GM12878 (cell line): ENCODE data around the gene SDK2. TPM values are rescaled to one million over a fixed set of nuclear protein-coding genes. Genes with fewer than 3 reads are reported as not detected.

Experiments used
- ATAC-seq: fragments of 200-7000 bp; cut with Tn5 transposase; 3 replicates; pipeline ENCODE4 v1.9.1; 2020; ENCODE audit warnings: mild to moderate bottlenecking, moderate library complexity
- BruUV-seq: library from RNA; stranded (reverse); fragments of 400-500 nt; replicated peaks from 2 replicates; lab custom pipeline; 2021; lab: Mats Ljungman, UMichigan
- CTCF ChIA-PET: fragments of 300-600 bp; sonication (Branson Sonifier 250); formaldehyde crosslinking; extraction: SDS; loops from one replicate; lab custom pipeline; 2021; ENCODE audit warnings: inconsistent platforms; lab: Yijun Ruan, JAX
- POLR2A ChIA-PET: fragments of 350-600 bp; formaldehyde crosslinking; extraction: SDS; loops from one replicate; lab custom pipeline; 2021; ENCODE audit warnings: inconsistent platforms; lab: Charles Lee
- RAD21 ChIA-PET: fragments of 300-600 bp; sonication (Branson Sonifier 250); formaldehyde crosslinking; loops from one replicate; lab custom pipeline; 2023; ENCODE audit warnings: antibody characterized with exemption; ENCODE audit not compliant: unreplicated experiment; lab: Charles Lee
- SMC1A ChIA-PET: fragments of 300-600 bp; sonication (Branson Sonifier 250); formaldehyde crosslinking; loops from one replicate; lab custom pipeline; 2023; ENCODE audit not compliant: unreplicated experiment, uncharacterized antibody; lab: Charles Lee
- DNase-seq: peaks from one replicate; pipeline ENCODE4 v3.0.0-alpha.2; 2011; ENCODE audit warnings: low read depth, low spot score
- FAIRE-seq: peaks from 3 replicates; lab custom pipeline; 2011; peaks lifted over from hg19 to GRCh38; lab: Jason Lieb, UNC
- H2AFZ ChIP-seq: 2 replicates; pipeline ENCODE4 v1.6.0; 2011; ENCODE audit warnings: low read depth, low read length, control low read depth; ENCODE audit not compliant: control insufficient read depth
- H3K27ac ChIP-seq: 2 replicates; pipeline ENCODE4 v1.5.1; 2011; ENCODE audit warnings: control low read depth; ENCODE audit not compliant: control insufficient read depth, insufficient read depth
- H3K27me3 ChIP-seq, 2 experiments: replicated peaks in 1 of 2; 2 replicates each; pipeline versions ENCODE4 v1.6.0 to v1.6.1; 2011; ENCODE audit warnings: low read length in 1 of 2; ENCODE audit not compliant: control insufficient read depth in 2 of 2, insufficient read depth in 2 of 2
- H3K36me3 ChIP-seq, 2 experiments: 2 replicates each; pipeline ENCODE4 v1.5.1; 2011; ENCODE audit warnings: low read length in 1 of 2; ENCODE audit not compliant: control insufficient read depth in 2 of 2, insufficient read depth in 2 of 2
- H3K4me1 ChIP-seq: 2 replicates; pipeline ENCODE4 v1.6.1; 2011; ENCODE audit warnings: mild to moderate bottlenecking, low read length, moderate library complexity, mixed read lengths; ENCODE audit not compliant: control insufficient read depth, insufficient read depth
- H3K4me2 ChIP-seq: 2 replicates; pipeline ENCODE4 v1.6.0; 2011; ENCODE audit warnings: control low read depth; ENCODE audit not compliant: control insufficient read depth, insufficient read depth
- H3K4me3 ChIP-seq: fragments of 200-600 bp; sonication (generic); 2 replicates; pipeline ENCODE4 v1.5.1; 2016
- H3K79me2 ChIP-seq: 2 replicates; pipeline ENCODE4 v1.6.0; 2011; ENCODE audit warnings: low read length; ENCODE audit not compliant: control insufficient read depth, insufficient read depth
- H3K9ac ChIP-seq: 2 replicates; pipeline ENCODE4 v1.8.0; 2011; ENCODE audit warnings: low read length, control low read depth, mixed read lengths; ENCODE audit not compliant: control insufficient read depth, insufficient read depth
- H3K9me3 ChIP-seq: replicated peaks from 3 replicates; pipeline ENCODE4 v1.5.1; 2011; ENCODE audit warnings: mild to moderate bottlenecking, low read length; ENCODE audit not compliant: control insufficient read depth, insufficient read depth
- H4K20me1 ChIP-seq: 2 replicates; pipeline ENCODE4 v1.6.0; 2011; ENCODE audit not compliant: control insufficient read depth, insufficient read depth
- DPF2 ChIP-seq: fragments of 450-650 bp; IDR thresholded peaks from 2 replicates; pipeline ENCODE4 v1.6.1; 2017; ENCODE audit warnings: mild to moderate bottlenecking
- EED ChIP-seq: sonication (generic); IDR thresholded peaks from 2 replicates; pipeline ENCODE4 v1.6.1; 2016; ENCODE audit warnings: antibody characterized with exemption, low read depth
- ETV6 ChIP-seq, 2 experiments: fragments of 450-650 bp in 1 of 2; IDR thresholded peaks in 1 of 2; conservative IDR thresholded peaks in 1 of 2; 2 replicates each; pipeline ENCODE4 v1.6.1; 2014; ENCODE audit warnings: antibody characterized with exemption in 1 of 2, borderline replicate concordance in 1 of 2, low read depth in 1 of 2, mild to moderate bottlenecking in 1 of 2, moderate library complexity in 1 of 2
- FOXM1 ChIP-seq: IDR thresholded peaks from 2 replicates; pipeline ENCODE4 v1.6.1; 2012; ENCODE audit warnings: low read depth, mild to moderate bottlenecking, inconsistent platforms, low read length, moderate library complexity
- HDAC2 ChIP-seq: fragments of 200-600 bp; sonication (generic); IDR thresholded peaks from 2 replicates; pipeline ENCODE4 v1.6.1; 2017
- PAX8 ChIP-seq: fragments of 450-650 bp; IDR thresholded peaks from 2 replicates; pipeline ENCODE4 v1.6.1; 2017; ENCODE audit warnings: mild to moderate bottlenecking, moderate library complexity
- PBX3 ChIP-seq: IDR thresholded peaks from 2 replicates; pipeline ENCODE4 v1.6.1; 2011; ENCODE audit warnings: mild to moderate bottlenecking, low read depth, low read length, moderate library complexity; ENCODE audit not compliant: insufficient replicate concordance
- POU2F2 ChIP-seq: IDR thresholded peaks from 3 replicates; pipeline ENCODE4 v1.6.1; 2011; ENCODE audit warnings: low read depth, mild to moderate bottlenecking, low read length, borderline replicate concordance
- SIN3A ChIP-seq: IDR thresholded peaks from 2 replicates; pipeline ENCODE4 v1.6.1; 2012; ENCODE audit warnings: low read depth, low read length, improper control_type of control experiment
- SMC3 ChIP-seq: IDR thresholded peaks from 2 replicates; pipeline ENCODE4 v1.6.1; 2011; ENCODE audit warnings: low read length, improper control_type of control experiment, borderline replicate concordance
- SP1 ChIP-seq: IDR thresholded peaks from one replicate; pipeline ENCODE4 v1.6.1; 2011; ENCODE audit warnings: low read depth, low read length
- SPI1 ChIP-seq: IDR thresholded peaks from 2 replicates; pipeline ENCODE4 v1.6.1; 2011; ENCODE audit warnings: low read depth, mild to moderate bottlenecking, low read length, moderate library complexity, borderline replicate concordance; ENCODE audit not compliant: insufficient read depth
- SRF ChIP-seq, 2 experiments: IDR thresholded peaks; 2 replicates each; pipeline ENCODE4 v1.6.1; 2011; ENCODE audit warnings: low read depth in 2 of 2, low read length in 2 of 2, mild to moderate bottlenecking in 1 of 2, moderate library complexity in 1 of 2
- TAF1 ChIP-seq: IDR thresholded peaks from 2 replicates; pipeline ENCODE4 v1.6.1; 2011; ENCODE audit warnings: mild to moderate bottlenecking, low read depth, low read length, borderline replicate concordance
- TARDBP ChIP-seq: IDR thresholded peaks from 2 replicates; pipeline ENCODE4 v1.6.1; 2016; ENCODE audit warnings: borderline replicate concordance
- YBX1 ChIP-seq: fragments of 450-650 bp; IDR thresholded peaks from 2 replicates; pipeline ENCODE4 v1.6.1; 2016; ENCODE audit warnings: antibody characterized with exemption
- WGBS: methylation state at CpG from one replicate; pipeline ENCODE4 v1.1.6; 2016; ENCODE audit warnings: low lambda C conversion rate; ENCODE audit not compliant: insufficient replicate concordance, insufficient coverage; ENCODE audit errors: missing lambda C conversion rate; 5-methylcytosine and 5-hydroxymethylcytosine counted together
- in situ Hi-C: fragments of 300-500 bp; cut with MboI; formaldehyde crosslinking; loops from 9 replicates; pipeline ENCODE4 v1.14.3; 2018; ENCODE audit warnings: mixed read lengths
- intact Hi-C: fragments of 100-400 bp; cut with micrococcal nuclease; formaldehyde crosslinking; loops from one replicate; pipeline ENCODE4 v1.14.2; 2022; ENCODE audit not compliant: unreplicated experiment
- polyA plus RNA-seq, 11 experiments: library from polyadenylated mRNA; depleted of rRNA in 4 of 11; unstranded in 6 of 11; stranded (reverse) in 5 of 11; fragments of >200 nt; fragmentation: Nextera tagmentation in 4 of 11; fragmentation: Illumina TruSeq in 1 of 11; extraction: Ambion mirVana in 4 of 11; extraction: Trizol in 1 of 11; gene quantifications; 1 replicate in 1 of 11; 2 replicates in 10 of 11; pipeline versions ENCODE4 v1.2.1 to v1.2.3, GENCODE V29; 2011 to 2016; ENCODE audit warnings: inconsistent platforms in 2 of 11, missing spikeins in 2 of 11, low read depth in 1 of 11
- total RNA-seq, 4 experiments: library from RNA; depleted of rRNA in 3 of 4; stranded (reverse); fragments of >200 nt in 3 of 4; fragmentation: Illumina TruSeq in 1 of 4; extraction: Trizol in 1 of 4; gene quantifications; 2 replicates each; pipeline versions ENCODE4 v1.2.1 to v1.2.3, GENCODE V29; 2013 to 2021
- TF ChIP-seq, protein P1 (sequence below): fragments of 450-650 bp; IDR thresholded peaks from 2 replicates; pipeline ENCODE4 v1.6.1; 2016; ENCODE audit warnings: mild to moderate bottlenecking

Gene SDK2
- total and polyA plus RNA-seq, 10 of the 15 experiments (the other 5 are each of a cell fraction or from before 2014, with no cell fraction given): 0.03 to 0.08 (median 0.03) TPM; not detected in 7

DNA sequence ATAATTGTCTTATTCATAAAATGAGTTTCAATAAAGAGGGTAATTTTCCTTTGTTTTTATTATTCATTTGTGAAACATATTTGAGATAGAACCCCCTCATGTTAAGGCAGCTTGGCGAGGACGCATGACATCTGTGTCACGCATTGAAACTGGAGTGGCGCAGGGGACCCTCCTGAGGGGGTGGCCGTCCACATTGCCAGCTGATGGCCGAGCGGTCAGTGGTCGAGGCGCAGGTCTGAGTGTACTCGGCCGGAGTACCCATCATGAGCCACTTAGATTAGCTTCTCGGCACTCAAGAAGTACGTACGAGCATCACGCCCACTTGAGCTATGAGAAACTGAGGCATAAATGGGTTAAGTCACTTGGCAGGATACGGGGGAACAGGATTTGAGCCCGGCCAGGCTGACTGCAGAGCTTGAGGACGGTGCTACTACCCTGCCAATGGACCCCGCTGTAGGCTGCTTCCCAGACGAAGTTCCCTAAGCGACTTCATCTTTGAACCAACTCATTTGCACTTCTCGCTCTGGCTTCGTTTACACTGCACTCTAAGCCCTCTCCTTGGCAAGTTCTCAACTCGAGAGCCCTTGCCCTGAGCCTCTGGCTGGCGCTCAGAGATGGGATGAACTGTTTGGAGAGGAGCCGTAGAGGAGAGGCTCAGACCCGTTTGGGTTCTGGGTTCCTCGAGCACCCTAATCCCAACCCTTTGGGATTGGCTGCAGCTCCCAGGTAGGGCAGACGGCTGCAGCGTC, 91.8 kb downstream of the SDK2 start:
- H3K9me3 ChIP-seq: no peaks in the 10 kb centered on the region
- intact Hi-C loops (no loop called here), in situ Hi-C loops (no loop called here)
- H3K36me3 ChIP-seq: no peaks in the 10 kb centered on the region
- H3K9ac ChIP-seq: no peak overlapping the region
- no peak overlapping the region for H2AFZ ChIP-seq
- BruUV-seq: no TSS peak
- ChIA-PET RAD21 (no interaction called here), SMC1A (no interaction called here), POLR2A (no interaction called here), CTCF (no interaction called here)
- ATAC-seq (no peak), DNase-seq (no peak)
- no peak overlapping the region for H3K27ac ChIP-seq
- no peak overlapping the region for H3K4me2 ChIP-seq
- no peaks in the 10 kb centered on the region for H3K79me2 ChIP-seq
- H4K20me1 ChIP-seq: no peaks in the 10 kb centered on the region
- WGBS: 45% methylated on average over 30 of the region's 30 CpGs
- no peaks in the 10 kb centered on the region for H3K4me1 ChIP-seq
- no peak overlapping the region for H3K4me3 ChIP-seq
- TF ChIP-seq EED (no peak), TAF1 (no peak), SIN3A (no peak), YBX1 (no peak), SPI1 (no peak), TARDBP (no peak), SMC3 (no peak), HDAC2 (no peak)
- TF ChIP-seq, all 136 proteins: peak for 0
- H3K27me3 ChIP-seq: peaks cover 0 to 3% of the 10 kb centered on the region in 2 experiments; a peak in 3 of 4 replicates
- FAIRE-seq: no peak

- Histone ChIP-seq H3K4me3 (no peak overlapping the region), H4K20me1 (no peaks in the 10 kb centered on the region), H3K27me3 (peaks cover 0 to 3% of the 10 kb centered on the region in 2 experiments; a peak in 3 of 4 replicates), H3K9me3 (no peaks in the 10 kb centered on the region), H3K4me2 (no peak overlapping the region), H3K27ac (no peak overlapping the region), H3K4me1 (no peaks in the 10 kb centered on the region), H3K9ac (no peak overlapping the region), H2AFZ (no peak overlapping the region), H3K79me2 (no peaks in the 10 kb centered on the region), H3K36me3 (no peaks in the 10 kb centered on the region)
- CTCF ChIA-PET: interaction anchor here (1.0 kb wide), 1 partner anchor 11 kb away, joined by 3 read pairs; no protein-coding TSS in a partner anchor
- POLR2A ChIA-PET: no interaction called here
- WGBS: 17% methylated on average over 5 of the region's 5 CpGs
- intact Hi-C loops (no loop called here), in situ Hi-C loops (no loop called here)
- no peak for FAIRE-seq
- RAD21 ChIA-PET: no interaction called here
- no TSS peak for BruUV-seq
- no peak for DNase-seq
- SMC1A ChIA-PET: no interaction called here
- ATAC-seq: peak; percentile 53; the same call in 2 of the 3 replicates
- TF ChIP-seq FOXM1: no peak
- no peak for TF ChIP-seq POU2F2
- TF ChIP-seq SRF (IDR thresholded peaks at IDR 0.05; ENCODE audit: low read depth in 2 of 2, low read length in 2 of 2): no peak
- peak; percentile 48 for TF ChIP-seq SP1
- TF ChIP-seq SMC3: no peak
- peak; percentile 90 for TF ChIP-seq PBX3
- TF ChIP-seq, protein P1, sequence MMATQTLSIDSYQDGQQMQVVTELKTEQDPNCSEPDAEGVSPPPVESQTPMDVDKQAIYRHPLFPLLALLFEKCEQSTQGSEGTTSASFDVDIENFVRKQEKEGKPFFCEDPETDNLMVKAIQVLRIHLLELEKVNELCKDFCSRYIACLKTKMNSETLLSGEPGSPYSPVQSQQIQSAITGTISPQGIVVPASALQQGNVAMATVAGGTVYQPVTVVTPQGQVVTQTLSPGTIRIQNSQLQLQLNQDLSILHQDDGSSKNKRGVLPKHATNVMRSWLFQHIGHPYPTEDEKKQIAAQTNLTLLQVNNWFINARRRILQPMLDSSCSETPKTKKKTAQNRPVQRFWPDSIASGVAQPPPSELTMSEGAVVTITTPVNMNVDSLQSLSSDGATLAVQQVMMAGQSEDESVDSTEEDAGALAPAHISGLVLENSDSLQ: peak; percentile 93
- no peak for TF ChIP-seq ETV6 (conservative IDR thresholded peaks at IDR 0.05 in 1 of 2, IDR thresholded peaks at IDR 0.05 in 1 of 2; ENCODE audit: borderline replicate concordance in 1 of 2, low read depth in 1 of 2)
- TF ChIP-seq PAX8: no peak
- no peak for TF ChIP-seq DPF2
These were observed 92.5 kb downstream of the SDK2 start for GRCh38 chr17:73551759-73552158.
